Endodermal cell (in vitro differentiated cells): ENCODE results near the gene GRIA4. TPM values are rescaled to one million over a fixed set of nuclear protein-coding genes. Genes with fewer than 3 reads are reported as not detected.

ENCODE experiments used
- DNase-seq: peaks from one replicate; pipeline ENCODE4 v3.0.0-alpha.2; 2017
- H3K27ac ChIP-seq: 2 replicates; pipeline ENCODE4 v1.5.1; 2013; ENCODE audit warnings: mild to moderate bottlenecking, low read depth, low read length, moderate library complexity
- H3K27me3 ChIP-seq: 2 replicates; pipeline ENCODE4 v1.6.1; 2013; ENCODE audit warnings: mild to moderate bottlenecking, low read length, moderate library complexity; ENCODE audit not compliant: insufficient read depth, control insufficient read depth, poor library complexity, severe bottlenecking
- H3K36me3 ChIP-seq: 2 replicates; pipeline ENCODE4 v1.7.0; 2013; ENCODE audit warnings: mild to moderate bottlenecking, low read length, moderate library complexity; ENCODE audit not compliant: control insufficient read depth, insufficient read depth
- H3K4me1 ChIP-seq: one replicate; pipeline ENCODE4 v1.7.0; 2013; ENCODE audit warnings: low read length; ENCODE audit not compliant: control insufficient read depth, insufficient read depth
- H3K4me3 ChIP-seq: 2 replicates; pipeline ENCODE4 v1.5.1; 2013; ENCODE audit warnings: mild to moderate bottlenecking, low read length, moderate library complexity
- H3K9ac ChIP-seq: 2 replicates; pipeline ENCODE4 v1.6.1; 2013; ENCODE audit warnings: mild to moderate bottlenecking, low read length, moderate library complexity; ENCODE audit not compliant: poor library complexity, severe bottlenecking; ENCODE audit errors: extremely low read depth
- H3K9me3 ChIP-seq: 2 replicates; pipeline ENCODE4 v1.6.1; 2013; ENCODE audit warnings: mild to moderate bottlenecking, low read length, moderate library complexity; ENCODE audit not compliant: control insufficient read depth
- H3K27ac Mint-ChIP-seq: 2 replicates; pipeline ENCODE4 v1.8.0; 2020; ENCODE audit warnings: mixed read lengths
- H3K27me3 Mint-ChIP-seq: 2 replicates; pipeline ENCODE4 v1.8.0; 2021; ENCODE audit warnings: mild to moderate bottlenecking, mixed read lengths; ENCODE audit not compliant: insufficient read depth
- H3K36me3 Mint-ChIP-seq: 2 replicates; pipeline ENCODE4 v1.8.0; 2020; ENCODE audit warnings: low read depth, mixed read lengths
- H3K4me1 Mint-ChIP-seq: 2 replicates; pipeline ENCODE4 v1.8.0; 2020; ENCODE audit warnings: mixed read lengths
- H3K4me3 Mint-ChIP-seq: 2 replicates; pipeline ENCODE4 v1.8.0; 2020; ENCODE audit warnings: mild to moderate bottlenecking, moderate library complexity, mixed read lengths
- H3K9me3 Mint-ChIP-seq: 2 replicates; pipeline ENCODE4 v1.8.0; 2020; ENCODE audit warnings: mild to moderate bottlenecking, mixed read lengths
- CTCF ChIP-seq: fragments of 200-600 bp; sonication (generic); conservative IDR thresholded peaks from 2 replicates; pipeline ENCODE4 v1.5.0; 2021; ENCODE audit warnings: antibody characterized with exemption, mild to moderate bottlenecking
- WGBS, 2 experiments: methylation state at CpG; one replicate each; pipeline versions ENCODE4 v1.1.5 to v1.1.7; 2013; ENCODE audit warnings: missing lambda C conversion rate in 2 of 2, mixed read lengths in 1 of 2; ENCODE audit not compliant: insufficient coverage in 1 of 2, insufficient read length in 1 of 2; 5-methylcytosine and 5-hydroxymethylcytosine counted together
- total RNA-seq, 2 donors: library from RNA; stranded (reverse); fragmentation: NEBNext Ultra II Directional in 1 of 2; extraction: Animal tissue kit (Norgen Biotek cat#: 25700) in 1 of 2; gene quantifications; 2 replicates in 1 of 2; 3 replicates in 1 of 2; pipeline ENCODE4 v1.2.1, GENCODE V29; 2021

GRIA4 gene
- total RNA-seq, 2 donors from 2014 or later: 0.18 to 0.37 TPM

- Mint-ChIP-seq H3K9me3 (no peaks in the 10 kb centered on the region), H3K27me3 (no peaks in the 10 kb centered on the region), H3K4me1 (peaks cover 2% of the 10 kb centered on the region), H3K27ac (no peak overlapping the region), H3K4me3 (no peak overlapping the region), H3K36me3 (no peaks in the 10 kb centered on the region)
- TF ChIP-seq CTCF: no peak
- H3K9me3 ChIP-seq: no peaks in the 10 kb centered on the region
- no peaks in the 10 kb centered on the region for H3K36me3 ChIP-seq
- H3K27me3 ChIP-seq: no peaks in the 10 kb centered on the region
- no peak overlapping the region for H3K9ac ChIP-seq
- no peak for DNase-seq
- H3K4me3 ChIP-seq: no peak overlapping the region
- H3K27ac ChIP-seq: no peak overlapping the region
- H3K4me1 ChIP-seq: no peaks in the 10 kb centered on the region
- WGBS, 2 experiments: 79 to 100% methylated on average over 2 of the region's 2 CpGs
These were observed 110.2 kb downstream of the GRIA4 start for GRCh38 chr11:105720096-105720495.

GRCh38 chr11:105723269-105723668 lies 113.4 kb downstream of the GRIA4 start:
- TF ChIP-seq CTCF: no peak
- Histone ChIP-seq H3K27me3 (no peaks in the 10 kb centered on the region), H3K9me3 (no peaks in the 10 kb centered on the region), H3K36me3 (no peaks in the 10 kb centered on the region), H3K9ac (no peak overlapping the region), H3K4me3 (no peak overlapping the region), H3K27ac (no peak overlapping the region), H3K4me1 (no peaks in the 10 kb centered on the region)
- H3K4me3 Mint-ChIP-seq: no peak overlapping the region
- H3K36me3 Mint-ChIP-seq: no peaks in the 10 kb centered on the region
- peaks cover 2% of the 10 kb centered on the region for H3K4me1 Mint-ChIP-seq
- WGBS, 2 experiments: 97% methylated on average over 2 of the region's 3 CpGs; no CpG with 5 or more reads in 1 of the 2 experiments
- no peak for DNase-seq
- no peaks in the 10 kb centered on the region for H3K27me3 Mint-ChIP-seq
- no peak overlapping the region for H3K27ac Mint-ChIP-seq
- H3K9me3 Mint-ChIP-seq: no peaks in the 10 kb centered on the region

- no peaks in the 10 kb centered on the region for H3K4me1 ChIP-seq
- no peak overlapping the region for H3K4me3 Mint-ChIP-seq
- WGBS, 2 experiments: 89 to 92% methylated on average over 3 of the region's 3 CpGs
- no peak overlapping the region for H3K27ac ChIP-seq
- H3K27me3 Mint-ChIP-seq: no peaks in the 10 kb centered on the region
- no peaks in the 10 kb centered on the region for H3K36me3 Mint-ChIP-seq
- H3K4me3 ChIP-seq: no peak overlapping the region
- no peaks in the 10 kb centered on the region for H3K27me3 ChIP-seq
- no peaks in the 10 kb centered on the region for H3K9me3 ChIP-seq
- H3K9ac ChIP-seq: no peak overlapping the region
- no peaks in the 10 kb centered on the region for H3K36me3 ChIP-seq
- peaks cover 2% of the 10 kb centered on the region for H3K9me3 Mint-ChIP-seq
- no peaks in the 10 kb centered on the region for H3K4me1 Mint-ChIP-seq
- no peak overlapping the region for H3K27ac Mint-ChIP-seq
- no peak for DNase-seq
- TF ChIP-seq CTCF: no peak
These were observed 122.7 kb downstream of the GRIA4 start for GRCh38 chr11:105732611-105733010.
